Vagina (tissue), 2 donors: ENCODE measurements around the gene BTNL8.

Experiments used
- CTCF ChIP-seq, 3 experiments: fragments of 450-650 bp in 2 of 3; fragments of 200-600 bp in 1 of 3; sonication (generic) in 1 of 3; IDR thresholded peaks; one replicate each; pipeline ENCODE4 v1.5.1; 2017 to 2019; ENCODE audit warnings: antibody characterized with exemption in 3 of 3, mild to moderate bottlenecking in 2 of 3, moderate library complexity in 2 of 3
- POLR2A ChIP-seq, 2 donors: fragments of 450-650 bp; IDR thresholded peaks; one replicate each; pipeline ENCODE4 v1.6.1; 2017; ENCODE audit warnings: antibody characterized with exemption in 2 of 2, mild to moderate bottlenecking in 2 of 2, moderate library complexity in 2 of 2
- POLR2AphosphoS5 ChIP-seq, 2 donors: sonication (generic); formaldehyde crosslinking; IDR thresholded peaks; one replicate each; pipeline ENCODE4 v1.9.0; 2017; ENCODE audit warnings: antibody characterized with exemption in 2 of 2, mild to moderate bottlenecking in 2 of 2, low read depth in 1 of 2; ENCODE audit not compliant: insufficient read depth in 1 of 2

- TF ChIP-seq CTCF (IDR thresholded peaks at IDR 0.05) (no peak), POLR2AphosphoS5 (IDR thresholded peaks at IDR 0.05; ENCODE audit: insufficient read depth in 1 of 2, low read depth in 1 of 2) (no peak), POLR2A (IDR thresholded peaks at IDR 0.05) (no peak)
Observed at GRCh38 chr5:180959661-180960060, 60.7 kb downstream of the BTNL8 start.
